OCI-LY3 (cell line): ENCODE results near the gene MTCL1.

Experiments used
- H2AFZ ChIP-seq: fragments of 200-600, 300-600 bp; shearing (Covaris generic); 2 replicates; pipeline ENCODE4 v1.6.0; 2014; ENCODE audit warnings: antibody characterized with exemption, low read depth, low read length
- H3K27ac ChIP-seq: fragments of 200-600, 300-600 bp; sonication (generic); 2 replicates; pipeline ENCODE4 v1.5.1; 2014; ENCODE audit warnings: mild to moderate bottlenecking, low read length, moderate library complexity, mixed read lengths
- H3K27me3 ChIP-seq: fragments of 200-600, 300-600 bp; sonication (generic); 2 replicates; pipeline ENCODE4 v1.6.1; 2014; ENCODE audit warnings: low read depth, low read length, mixed read lengths
- H3K36me3 ChIP-seq: fragments of 200-600, 300-600 bp; sonication (generic); replicated peaks from 2 replicates; pipeline ENCODE3; 2014; ENCODE audit warnings: low read depth, low read length, mixed read lengths
- H3K4me1 ChIP-seq: fragments of 300-600, 200-600 bp; sonication (generic); 2 replicates; pipeline ENCODE4 v1.6.1; 2014; ENCODE audit warnings: low read length, mixed read lengths
- H3K4me2 ChIP-seq: fragments of 200-600, 300-600 bp; sonication (generic); 2 replicates; pipeline ENCODE4 v1.6.1; 2014; ENCODE audit warnings: low read length, mixed read lengths
- H3K4me3 ChIP-seq: fragments of 300-600, 200-600 bp; sonication (generic); 2 replicates; pipeline ENCODE4 v1.5.1; 2014; ENCODE audit warnings: antibody characterized with exemption, mild to moderate bottlenecking, low read length, moderate library complexity
- H3K79me2 ChIP-seq: fragments of 300-600, 200-600 bp; shearing (Covaris generic); 2 replicates; pipeline ENCODE4 v1.6.1; 2014; ENCODE audit warnings: mild to moderate bottlenecking, low read length, mixed read lengths
- H3K9ac ChIP-seq: fragments of 300-600, 200-600 bp; shearing (Covaris generic); 2 replicates; pipeline ENCODE4 v1.6.0; 2014; ENCODE audit warnings: mild to moderate bottlenecking, low read length, moderate library complexity
- H3K9me3 ChIP-seq: fragments of 200-600, 300-600 bp; shearing (Covaris generic); 2 replicates; pipeline ENCODE4 v1.6.1; 2014; ENCODE audit warnings: low read length, mixed read lengths; ENCODE audit not compliant: insufficient read depth
- H4K20me1 ChIP-seq: fragments of 200-600, 300-600 bp; sonication (generic); 2 replicates; pipeline ENCODE4 v1.6.1; 2016; ENCODE audit warnings: low read length, mixed read lengths; ENCODE audit not compliant: insufficient read depth
- CTCF ChIP-seq: fragments of 200-600, 300-600 bp; sonication (generic); IDR thresholded peaks from 2 replicates; pipeline ENCODE4 v1.5.1; 2014; ENCODE audit warnings: antibody characterized with exemption, low read length, low read depth
- EZH2phosphoT487 ChIP-seq: fragments of 200-600 bp; shearing (Covaris generic); IDR thresholded peaks from 2 replicates; pipeline ENCODE4 v1.6.1; 2018; ENCODE audit warnings: antibody characterized with exemption, mixed run types, low read depth

MTCL1 gene

GRCh38 chr18:8762968-8763367, 57.6 kb downstream of the MTCL1 start:
- no peaks in the 10 kb centered on the region for H3K27me3 ChIP-seq
- no peak overlapping the region for H3K27ac ChIP-seq
- H4K20me1 ChIP-seq, result no peaks in the 10 kb centered on the region
- peaks cover 39% of the 10 kb centered on the region for H3K36me3 ChIP-seq
- H2AFZ ChIP-seq, result no peak overlapping the region
- no peak overlapping the region for H3K4me2 ChIP-seq
- H3K4me3 ChIP-seq, result no peak overlapping the region
- H3K79me2 ChIP-seq, result no peaks in the 10 kb centered on the region
- no peak overlapping the region for H3K9ac ChIP-seq
- TF ChIP-seq EZH2phosphoT487, result no peak
- 0 out of 2 replicates have a peak, but pooled peaks cover 3% of the 10 kb centered on the region for H3K9me3 ChIP-seq
- no peaks in the 10 kb centered on the region for H3K4me1 ChIP-seq

DNA sequence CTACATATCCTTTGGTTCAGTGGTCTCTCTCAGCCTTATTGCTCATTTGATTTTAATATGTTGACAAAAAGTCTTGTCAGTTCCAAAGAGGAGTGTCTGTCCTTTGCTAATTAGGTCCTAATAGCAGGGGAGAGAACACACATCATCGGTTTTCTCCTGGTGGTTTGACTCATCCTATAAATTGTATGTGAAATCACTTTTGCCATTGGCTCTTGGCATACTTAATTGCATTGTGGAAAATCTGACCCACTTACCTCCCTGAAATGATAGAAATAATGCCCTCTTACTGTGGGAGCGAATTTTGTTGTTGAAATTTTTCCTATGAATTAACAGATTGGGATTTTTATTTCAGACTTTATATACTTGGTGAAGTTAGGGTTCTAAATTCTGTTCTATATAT, 58.3 kb downstream of the MTCL1 start:
- Histone ChIP-seq H4K20me1 (no peaks in the 10 kb centered on the region), H3K9ac (no peak overlapping the region), H3K27me3 (no peaks in the 10 kb centered on the region), H3K4me3 (no peak overlapping the region), H3K9me3 (0 out of 2 replicates have a peak, but pooled peaks cover 3% of the 10 kb centered on the region), H3K27ac (no peak overlapping the region), H3K36me3 (peaks cover 37% of the 10 kb centered on the region), H3K4me2 (no peak overlapping the region), H3K79me2 (no peaks in the 10 kb centered on the region), H3K4me1 (no peaks in the 10 kb centered on the region), H2AFZ (no peak overlapping the region)
- no peak for TF ChIP-seq EZH2phosphoT487
- TF ChIP-seq CTCF, result no peak

DNA sequence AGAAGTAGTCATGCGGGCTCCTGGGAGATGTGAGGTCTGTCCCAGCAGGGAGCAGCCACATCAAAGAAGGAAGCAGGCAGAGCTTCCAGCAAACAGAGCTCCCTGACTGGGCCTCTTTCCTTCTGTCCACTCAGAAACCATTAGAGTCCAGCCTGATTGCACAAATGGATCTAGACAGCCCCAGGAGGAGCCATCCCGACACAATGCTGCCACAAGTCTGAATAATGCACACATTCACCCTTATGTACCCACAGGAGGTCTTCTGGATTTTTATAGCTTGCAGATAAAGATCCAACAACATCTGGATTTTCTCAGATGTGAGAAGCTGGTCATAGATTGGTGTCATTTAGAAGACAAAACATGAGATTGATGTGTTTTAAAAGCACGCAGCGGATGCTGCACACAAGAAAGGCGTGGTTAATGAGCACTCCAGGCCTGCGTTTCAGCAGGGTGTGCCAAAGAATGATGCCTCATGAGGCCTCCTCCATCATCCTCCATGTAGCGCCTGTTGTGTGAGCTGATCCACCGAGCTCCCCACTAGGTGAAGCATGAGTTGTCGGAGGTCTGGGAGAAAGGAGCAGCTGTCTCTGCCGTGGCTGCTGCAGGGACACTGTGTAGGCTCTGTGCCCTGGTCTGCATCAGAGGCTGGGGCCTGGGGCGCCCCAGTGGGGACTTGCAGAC, 60.6 kb downstream of the MTCL1 start:
- no peaks in the 10 kb centered on the region for H3K79me2 ChIP-seq
- H3K27ac ChIP-seq, result no peak overlapping the region
- H3K9ac ChIP-seq, result no peak overlapping the region
- TF ChIP-seq CTCF, result no peak
- TF ChIP-seq EZH2phosphoT487, result no peak
- peaks cover 23% of the 10 kb centered on the region for H3K36me3 ChIP-seq
- no peaks in the 10 kb centered on the region for H3K27me3 ChIP-seq
- H3K4me3 ChIP-seq, result no peak overlapping the region
- H3K4me1 ChIP-seq, result no peaks in the 10 kb centered on the region
- H3K4me2 ChIP-seq, result no peak overlapping the region
- no peaks in the 10 kb centered on the region for H3K9me3 ChIP-seq
- H2AFZ ChIP-seq, result no peak overlapping the region
- peaks cover 7% of the 10 kb centered on the region; the same call in 1 of the 2 replicates for H4K20me1 ChIP-seq

GRCh38 chr18:8766559-8767293, 61.4 kb downstream of the MTCL1 start:
- no peak overlapping the region for H3K27ac ChIP-seq
- no peaks in the 10 kb centered on the region for H3K4me1 ChIP-seq
- no peak overlapping the region for H3K4me2 ChIP-seq
- no peaks in the 10 kb centered on the region for H3K27me3 ChIP-seq
- H3K4me3 ChIP-seq, result no peak overlapping the region
- H3K9me3 ChIP-seq, result no peaks in the 10 kb centered on the region
- peaks cover 7% of the 10 kb centered on the region; the same call in 1 of the 2 replicates for H4K20me1 ChIP-seq
- H2AFZ ChIP-seq, result no peak overlapping the region
- no peak overlapping the region for H3K9ac ChIP-seq
- peaks cover 16% of the 10 kb centered on the region for H3K36me3 ChIP-seq
- TF ChIP-seq CTCF (no peak), EZH2phosphoT487 (no peak)
- H3K79me2 ChIP-seq, result no peaks in the 10 kb centered on the region
